Ectodermal cell (in vitro differentiated cells): ENCODE measurements around the gene NMU.
A peak's percentile ranks its signal among the peaks of the same experiment; 100 is the strongest.

Source experiments
- H3K27ac ChIP-seq: 2 replicates; pipeline ENCODE4 v1.7.0; 2013; ENCODE audit warnings: mild to moderate bottlenecking, low read depth, low read length; ENCODE audit not compliant: insufficient read depth, poor library complexity, severe bottlenecking
- H3K27me3 ChIP-seq: 2 replicates; pipeline ENCODE4 v1.7.0; 2013; ENCODE audit warnings: mild to moderate bottlenecking, low read length; ENCODE audit not compliant: insufficient read depth, control insufficient read depth, poor library complexity, severe bottlenecking
- H3K36me3 ChIP-seq: one replicate; pipeline ENCODE4 v1.7.0; 2013; ENCODE audit warnings: low read length; ENCODE audit not compliant: control insufficient read depth, insufficient read depth
- H3K4me1 ChIP-seq: one replicate; pipeline ENCODE4 v1.7.0; 2013; ENCODE audit warnings: low read length; ENCODE audit not compliant: control insufficient read depth, insufficient read depth
- H3K4me3 ChIP-seq: 2 replicates; pipeline ENCODE4 v1.7.0; 2013; ENCODE audit warnings: low read depth, low read length, control low read depth; ENCODE audit not compliant: insufficient read depth
- H3K9me3 ChIP-seq: 2 replicates; pipeline ENCODE4 v1.7.0; 2013; ENCODE audit warnings: mild to moderate bottlenecking, low read length, moderate library complexity; ENCODE audit not compliant: control insufficient read depth
- WGBS, 2 experiments: methylation state at CpG; one replicate each; pipeline ENCODE4 v1.1.7; 2013; ENCODE audit warnings: missing lambda C conversion rate in 2 of 2; 5-methylcytosine and 5-hydroxymethylcytosine counted together

Gene NMU

DNA sequence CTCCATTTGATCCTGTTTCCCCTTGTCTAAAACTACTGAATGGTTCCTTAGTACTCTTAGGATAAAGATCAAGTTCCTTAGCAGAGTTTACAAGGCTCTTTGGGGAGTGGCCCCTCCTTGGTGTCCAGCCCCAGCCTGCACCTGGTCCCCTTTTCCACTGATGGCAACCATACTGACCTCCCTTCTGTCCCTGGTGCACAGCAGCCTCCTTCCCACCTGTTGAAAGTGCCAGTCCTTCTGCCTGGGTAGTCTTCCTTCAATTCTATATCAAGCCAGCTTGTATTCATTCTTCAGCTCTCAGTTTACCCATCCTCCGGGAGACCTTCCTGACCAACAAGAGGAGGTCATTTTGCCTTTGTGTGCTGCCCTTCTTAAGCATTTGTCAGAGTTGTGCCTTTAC lies 30.4 kb upstream of the NMU start:
- Histone ChIP-seq H3K27ac (no peak overlapping the region), H3K4me3 (no peak overlapping the region), H3K27me3 (no peaks in the 10 kb centered on the region), H3K9me3 (no peaks in the 10 kb centered on the region), H3K36me3 (no peaks in the 10 kb centered on the region), H3K4me1 (no peaks in the 10 kb centered on the region)
- WGBS, 2 experiments = 93 to 95% methylated on average over 1 of the region's 1 CpG

DNA sequence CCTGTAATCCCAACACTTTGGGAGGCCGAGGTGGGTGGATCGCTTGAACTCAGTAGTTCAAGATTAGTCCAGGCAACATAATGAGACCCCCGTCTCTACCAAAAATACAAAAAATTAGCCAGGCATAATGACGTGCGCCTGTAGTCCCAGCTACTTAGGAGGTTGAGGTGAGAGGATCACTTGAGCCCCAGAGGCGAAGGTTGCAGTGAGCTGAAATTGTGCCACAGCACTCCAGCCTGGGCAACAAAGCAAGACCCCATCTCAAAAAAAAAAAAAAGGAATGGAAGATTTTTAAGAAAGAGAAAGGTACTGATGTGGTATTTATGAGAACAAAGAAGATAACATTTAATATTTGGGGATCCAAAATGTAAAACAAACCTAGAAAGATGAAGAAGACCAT lies 27.0 kb upstream of the NMU start:
- Histone ChIP-seq H3K4me3 (no peak overlapping the region), H3K4me1 (no peaks in the 10 kb centered on the region), H3K9me3 (no peaks in the 10 kb centered on the region), H3K27ac (no peak overlapping the region), H3K36me3 (no peaks in the 10 kb centered on the region), H3K27me3 (no peaks in the 10 kb centered on the region)
- WGBS, 2 experiments = 92 to 96% methylated on average over 6 of the region's 6 CpGs

DNA sequence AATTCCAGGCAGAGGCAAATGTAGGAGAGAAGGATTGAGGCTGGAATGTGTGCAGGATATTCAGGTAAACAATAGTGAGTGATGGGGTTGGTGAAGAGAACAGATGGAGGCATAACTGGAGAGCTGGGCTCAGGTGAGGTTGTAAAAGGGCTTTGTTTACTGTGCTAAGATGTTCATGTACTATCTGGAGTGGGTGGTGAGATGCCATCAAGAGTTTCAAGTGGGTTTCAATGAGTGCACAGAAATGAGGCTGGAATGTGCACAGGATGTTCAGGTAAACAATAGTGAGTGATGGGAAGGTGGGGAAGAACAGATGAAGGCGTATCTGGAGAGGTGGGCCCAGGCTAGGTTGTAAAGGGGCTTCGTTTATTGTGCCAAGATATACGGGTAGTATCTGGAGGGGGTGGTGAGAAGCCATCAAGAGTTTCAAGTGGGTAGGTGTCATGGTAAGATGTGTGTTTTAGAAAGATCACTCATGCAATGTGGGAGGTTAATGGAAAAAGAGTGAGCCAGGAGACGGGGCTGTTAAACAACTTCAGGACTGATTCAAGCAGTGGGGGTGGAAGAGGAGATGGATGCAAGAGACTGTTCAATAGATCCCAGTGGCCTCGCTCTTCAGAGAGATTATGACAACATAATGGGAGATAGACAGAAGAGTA lies 25.4 kb upstream of the NMU start:
- no peaks in the 10 kb centered on the region for H3K4me1 ChIP-seq
- WGBS, 2 experiments = 94% methylated on average over 5 of the region's 5 CpGs
- H3K36me3 ChIP-seq = no peaks in the 10 kb centered on the region
- H3K9me3 ChIP-seq = no peaks in the 10 kb centered on the region
- H3K27ac ChIP-seq = no peak overlapping the region
- H3K27me3 ChIP-seq = no peaks in the 10 kb centered on the region
- H3K4me3 ChIP-seq = no peak overlapping the region

DNA sequence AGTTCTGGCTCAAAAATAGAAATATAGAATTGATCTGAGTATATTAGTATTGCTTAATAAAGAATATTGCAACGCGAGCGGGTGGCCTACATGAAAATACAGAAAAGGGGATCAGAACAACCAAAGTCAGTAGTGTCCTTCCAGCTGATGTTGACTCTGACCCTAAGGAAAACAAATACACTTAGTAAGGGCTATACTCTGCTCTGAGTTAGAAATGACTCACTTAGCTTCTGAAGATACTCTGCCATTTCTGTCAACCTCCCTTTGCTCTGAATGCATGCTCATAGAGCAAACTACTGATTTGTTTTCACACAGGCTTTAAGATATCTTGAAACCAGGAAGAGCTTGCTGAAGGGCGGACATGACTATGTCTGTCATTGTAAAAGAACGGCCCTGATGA lies 22.6 kb upstream of the NMU start:
- no peak overlapping the region for H3K27ac ChIP-seq
- H3K27me3 ChIP-seq = no peaks in the 10 kb centered on the region
- WGBS, 2 experiments = 96 to 97% methylated on average over 5 of the region's 5 CpGs
- no peak overlapping the region for H3K4me3 ChIP-seq
- H3K4me1 ChIP-seq = no peaks in the 10 kb centered on the region
- no peaks in the 10 kb centered on the region for H3K36me3 ChIP-seq
- H3K9me3 ChIP-seq = no peaks in the 10 kb centered on the region

DNA sequence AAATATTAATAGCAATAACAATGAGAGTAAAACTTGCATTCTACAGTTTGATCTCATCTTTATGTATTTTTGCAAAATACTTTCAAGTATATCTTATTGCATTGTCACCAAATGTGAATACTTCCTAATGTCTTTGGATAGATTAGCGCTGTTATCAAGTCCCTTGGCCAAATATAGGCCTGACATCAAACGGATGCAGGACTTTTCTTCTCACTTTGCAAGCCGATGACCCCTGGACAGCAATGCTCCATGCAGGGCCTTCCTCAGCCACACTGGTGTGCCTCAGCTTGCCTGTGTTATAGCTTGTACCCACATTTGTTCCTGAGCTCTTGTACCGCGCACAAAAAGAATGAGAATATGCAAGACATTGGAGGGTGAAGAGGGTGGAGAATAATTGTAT lies 18.0 kb upstream of the NMU start:
- no peaks in the 10 kb centered on the region for H3K9me3 ChIP-seq
- no peak overlapping the region for H3K4me3 ChIP-seq
- H3K4me1 ChIP-seq = no peaks in the 10 kb centered on the region
- H3K36me3 ChIP-seq = no peaks in the 10 kb centered on the region
- H3K27ac ChIP-seq = no peak overlapping the region
- 97 to 98% methylated on average over 5 of the region's 5 CpGs for WGBS, 2 experiments
- no peaks in the 10 kb centered on the region for H3K27me3 ChIP-seq

DNA sequence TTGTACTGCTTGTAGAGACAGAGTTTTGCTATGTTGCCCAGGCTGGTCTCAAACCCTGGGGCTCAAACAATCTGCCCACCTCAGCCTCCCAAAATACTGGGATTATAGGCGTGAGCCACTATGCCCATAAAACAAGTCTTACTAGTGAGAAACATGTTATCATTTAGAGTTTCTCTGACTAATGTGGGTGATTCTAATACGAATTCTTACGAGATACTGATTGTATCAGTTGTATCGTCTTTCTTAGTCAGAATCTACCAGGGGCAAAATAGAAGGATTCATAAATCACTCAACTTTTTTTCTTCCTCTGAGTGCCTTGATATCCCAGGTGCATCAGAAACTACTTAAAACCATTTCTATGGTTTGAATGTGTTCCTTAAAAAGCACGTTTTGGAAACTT lies 14.4 kb upstream of the NMU start:
- no peaks in the 10 kb centered on the region for H3K27me3 ChIP-seq
- no peak overlapping the region for H3K4me3 ChIP-seq
- H3K36me3 ChIP-seq = no peaks in the 10 kb centered on the region
- H3K4me1 ChIP-seq = no peaks in the 10 kb centered on the region
- no peaks in the 10 kb centered on the region for H3K9me3 ChIP-seq
- H3K27ac ChIP-seq = no peak overlapping the region
- 90 to 94% methylated on average over 4 to 5 of the region's 5 CpGs for WGBS, 2 experiments

DNA sequence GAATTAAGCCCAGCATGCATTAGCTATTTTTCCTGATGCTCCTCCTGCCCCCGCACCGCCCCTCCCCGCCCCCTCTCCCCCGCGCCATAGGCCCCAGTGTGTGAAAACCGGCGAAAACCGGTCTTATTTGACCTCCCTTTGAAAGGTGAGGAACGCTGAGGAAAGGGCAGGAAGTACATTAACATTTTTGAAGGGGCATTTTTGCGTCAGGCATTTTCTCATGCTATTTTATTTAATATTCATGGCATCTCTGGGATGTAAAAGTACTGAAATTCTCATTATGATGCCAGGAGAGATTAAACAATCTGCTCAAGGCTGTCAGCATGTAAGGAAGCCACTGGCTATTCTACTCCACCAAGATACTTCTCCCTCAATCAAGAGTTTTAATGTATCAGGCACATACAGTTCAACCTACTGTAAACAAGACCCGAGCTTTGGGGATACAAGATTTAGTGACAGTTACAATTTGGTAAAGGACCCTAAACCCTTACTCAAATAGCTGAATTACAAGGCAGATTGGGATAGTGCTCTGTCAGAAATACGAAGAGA lies 1.2 kb upstream of the NMU start:
- WGBS, 2 experiments = 11 to 34% methylated on average over 2 to 12 of the region's 12 CpGs

DNA sequence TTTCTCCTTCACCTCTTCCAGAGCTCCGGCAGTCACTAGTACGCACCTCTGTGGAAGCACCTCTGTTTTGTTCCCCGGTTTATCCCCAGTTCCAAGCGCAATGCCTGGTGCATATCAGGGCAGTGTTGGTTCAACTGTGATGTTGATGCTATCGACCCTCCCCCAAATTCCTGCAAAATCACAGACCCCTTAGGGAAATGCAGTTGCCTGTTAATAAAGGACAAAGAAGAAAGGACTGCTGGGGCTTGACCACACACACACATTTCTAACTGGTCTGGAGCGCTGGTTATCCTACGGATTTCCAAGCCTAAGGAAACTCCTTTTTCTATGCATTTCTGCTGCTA lies 530 bp upstream of the NMU start:
- Histone ChIP-seq H3K36me3 (no peaks in the 10 kb centered on the region), H3K4me1 (peaks cover 26% of the 10 kb centered on the region), H3K4me3 (peak overlapping the region; percentile 49), H3K27me3 (peaks cover 25% of the 10 kb centered on the region), H3K9me3 (no peaks in the 10 kb centered on the region), H3K27ac (no peak overlapping the region)
- WGBS, 2 experiments = 1 to 4% methylated on average over 7 of the region's 7 CpGs

More for the DNA sequence above, 1.2 kb upstream of the NMU start:
- Histone ChIP-seq H3K36me3 (no peaks in the 10 kb centered on the region), H3K4me1 (peaks cover 26% of the 10 kb centered on the region), H3K9me3 (no peaks in the 10 kb centered on the region), H3K27ac (no peak overlapping the region), H3K27me3 (peaks cover 25% of the 10 kb centered on the region), H3K4me3 (peak overlapping the region; percentile 49)

DNA sequence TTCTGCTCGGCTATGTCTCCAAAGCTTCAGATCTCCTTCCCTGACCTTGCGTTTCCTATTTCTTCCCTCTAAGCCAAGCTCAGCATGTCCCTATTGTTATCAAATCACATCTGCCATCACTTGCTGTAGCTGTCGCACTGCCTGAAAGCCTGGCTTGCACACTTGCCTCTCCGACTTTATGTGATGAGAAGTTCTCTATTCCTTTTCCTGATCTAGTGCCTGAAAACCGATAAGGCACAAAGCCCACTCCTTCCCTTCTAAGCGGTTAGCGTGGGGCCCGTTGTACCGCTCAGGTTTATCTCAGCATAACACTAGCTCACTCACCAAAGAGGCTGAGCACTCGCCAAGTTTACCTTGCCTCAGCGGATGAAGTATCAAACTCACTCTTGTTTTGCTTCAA lies 816 bp downstream of the NMU start:
- no peak overlapping the region for H3K27ac ChIP-seq
- WGBS, 2 experiments = 0 to 1% methylated on average over 11 of the region's 11 CpGs
- H3K27me3 ChIP-seq = peaks cover 25% of the 10 kb centered on the region
- peak overlapping the region; percentile 49 for H3K4me3 ChIP-seq
- H3K9me3 ChIP-seq = no peaks in the 10 kb centered on the region
- H3K4me1 ChIP-seq = peaks cover 26% of the 10 kb centered on the region
- H3K36me3 ChIP-seq = no peaks in the 10 kb centered on the region

DNA sequence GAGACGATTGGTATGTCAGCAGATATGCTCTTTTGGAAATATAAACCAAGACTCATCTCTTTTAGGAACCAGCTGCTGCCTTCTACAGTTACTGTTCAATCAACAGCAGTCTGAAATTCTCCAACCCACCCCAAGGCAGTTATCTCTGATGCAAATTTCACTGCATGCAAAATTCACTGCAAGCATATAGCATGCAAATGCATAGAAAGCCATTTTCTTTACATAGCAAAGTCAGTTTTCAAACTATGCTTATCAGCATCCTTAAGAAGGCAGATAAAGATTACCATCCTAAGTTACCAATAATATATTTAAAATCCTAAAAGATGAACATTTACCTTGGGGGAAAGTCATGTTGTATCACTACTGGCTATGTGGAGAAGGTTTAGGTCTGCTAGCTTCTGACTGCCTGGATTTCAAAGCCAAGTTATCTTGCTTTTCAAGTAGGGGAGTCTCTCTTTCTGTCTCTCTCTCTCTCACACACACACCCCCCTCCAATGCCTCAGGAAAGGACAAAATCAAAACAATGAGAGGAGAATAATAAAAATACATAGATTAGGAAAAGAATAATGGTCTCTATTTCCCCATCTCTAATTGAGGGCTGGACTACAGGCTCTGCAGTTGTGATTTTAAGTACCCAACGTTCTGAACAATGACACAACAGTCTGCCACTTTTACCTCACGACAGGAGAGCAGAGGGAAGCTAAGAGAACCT lies 1.5 kb downstream of the NMU start:
- H3K36me3 ChIP-seq = no peaks in the 10 kb centered on the region
- H3K27me3 ChIP-seq = peaks cover 25% of the 10 kb centered on the region
- H3K4me3 ChIP-seq = peak overlapping the region; percentile 49
- H3K9me3 ChIP-seq = no peaks in the 10 kb centered on the region
- WGBS, 2 experiments = 24 to 31% methylated on average over 3 of the region's 3 CpGs
- peaks cover 26% of the 10 kb centered on the region for H3K4me1 ChIP-seq
- no peak overlapping the region for H3K27ac ChIP-seq
